Mesendoderm (in vitro differentiated cells): ENCODE results near the gene SETD3.
A peak's percentile ranks its signal among the peaks of the same experiment; 100 is the strongest.

ENCODE experiments used
- DNase-seq: peaks from one replicate; pipeline ENCODE4 v3.0.0; 2013
- H2AK5ac ChIP-seq: 2 replicates; pipeline ENCODE4 v1.6.1; 2013; ENCODE audit warnings: low read length, inconsistent platforms
- H2BK120ac ChIP-seq: 2 replicates; pipeline ENCODE4 v1.6.1; 2013; ENCODE audit warnings: low read depth, mild to moderate bottlenecking, low read length, moderate library complexity, mixed read lengths
- H2BK15ac ChIP-seq: replicated peaks from 2 replicates; pipeline ENCODE4 v1.6.1; 2013; ENCODE audit warnings: low read depth, mild to moderate bottlenecking, moderate library complexity
- H2BK5ac ChIP-seq: 2 replicates; pipeline ENCODE4 v1.6.1; 2013; ENCODE audit warnings: low read length, inconsistent platforms
- H3K18ac ChIP-seq: 2 replicates; pipeline ENCODE4 v1.6.1; 2013; ENCODE audit warnings: mild to moderate bottlenecking, low read length, mixed read lengths
- H3K23ac ChIP-seq: one replicate; pipeline ENCODE4 v1.6.1; 2013; ENCODE audit warnings: low read length
- H3K27ac ChIP-seq: 2 replicates; pipeline ENCODE4 v1.5.1; 2013; ENCODE audit warnings: low read depth, mild to moderate bottlenecking, inconsistent platforms, low read length, moderate library complexity
- H3K27me3 ChIP-seq: 2 replicates; pipeline ENCODE4 v1.6.1; 2013; ENCODE audit warnings: low read length, control low read depth, mild to moderate bottlenecking, inconsistent platforms; ENCODE audit not compliant: insufficient read depth, poor library complexity
- H3K36me3 ChIP-seq: 2 replicates; pipeline ENCODE4 v1.6.1; 2013; ENCODE audit warnings: low read length, inconsistent platforms; ENCODE audit not compliant: control insufficient read depth, insufficient read depth
- H3K4ac ChIP-seq: one replicate; pipeline ENCODE4 v1.6.1; 2013; ENCODE audit warnings: low read depth, mild to moderate bottlenecking, low read length, moderate library complexity
- H3K4me1 ChIP-seq: 2 replicates; pipeline ENCODE4 v1.6.1; 2013; ENCODE audit warnings: low read depth, low read length, inconsistent platforms; ENCODE audit not compliant: control insufficient read depth
- H3K4me2 ChIP-seq: 2 replicates; pipeline ENCODE4 v1.6.1; 2013; ENCODE audit warnings: low read length
- H3K4me3 ChIP-seq: 2 replicates; pipeline ENCODE4 v1.5.1; 2013; ENCODE audit warnings: mild to moderate bottlenecking, low read length
- H3K56ac ChIP-seq: one replicate; pipeline ENCODE4 v1.6.1; 2013; ENCODE audit warnings: low read length
- H3K79me1 ChIP-seq: 2 replicates; pipeline ENCODE4 v1.6.1; 2013; ENCODE audit warnings: low read length, inconsistent platforms
- H3K79me2 ChIP-seq: 2 replicates; pipeline ENCODE4 v1.6.1; 2013; ENCODE audit warnings: mild to moderate bottlenecking, low read length; ENCODE audit not compliant: control insufficient read depth, insufficient read depth
- H3K9ac ChIP-seq: 2 replicates; pipeline ENCODE4 v1.6.1; 2013; ENCODE audit warnings: low read length, inconsistent platforms
- H4K5ac ChIP-seq: one replicate; pipeline ENCODE4 v1.6.1; 2013; ENCODE audit warnings: low read length
- H4K8ac ChIP-seq: one replicate; pipeline ENCODE4 v1.6.1; 2013; ENCODE audit warnings: low read depth, mild to moderate bottlenecking, control low read depth, low read length, moderate library complexity
- WGBS: extraction: QIAGEN DNeasy Blood & Tissue Kit; methylation state at CpG from one replicate; pipeline ENCODE4 v1.1.7; 2013; ENCODE audit warnings: low lambda C conversion rate, missing lambda C conversion rate; ENCODE audit not compliant: insufficient coverage; ENCODE audit errors: extremely low coverage; 5-methylcytosine and 5-hydroxymethylcytosine counted together

SETD3 gene

DNA sequence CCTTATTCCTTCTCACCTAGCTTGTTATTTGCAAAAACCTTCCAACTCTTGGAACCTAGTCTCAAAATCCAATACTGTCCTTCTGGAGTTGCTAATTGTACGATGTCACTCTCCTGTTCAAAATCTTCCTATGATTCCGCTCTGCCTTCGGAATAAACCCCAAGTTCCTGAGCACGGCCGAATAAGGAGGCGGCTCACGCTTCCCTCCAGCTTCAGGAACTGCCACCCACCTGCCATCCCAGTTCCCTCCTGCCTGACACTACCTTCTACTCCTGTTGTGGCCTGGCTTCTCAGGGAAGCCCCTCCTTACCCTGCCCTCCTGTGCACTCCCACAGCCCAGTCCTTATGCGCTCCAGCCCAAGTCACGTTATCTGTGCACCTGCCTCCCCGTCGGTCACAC is 73.2 kb downstream of the SETD3 start:
- WGBS: no CpG with 5 or more reads among the region's 11 CpGs
- Histone ChIP-seq H3K36me3 (peaks cover 4% of the 10 kb centered on the region), H4K8ac (no peak overlapping the region)

DNA sequence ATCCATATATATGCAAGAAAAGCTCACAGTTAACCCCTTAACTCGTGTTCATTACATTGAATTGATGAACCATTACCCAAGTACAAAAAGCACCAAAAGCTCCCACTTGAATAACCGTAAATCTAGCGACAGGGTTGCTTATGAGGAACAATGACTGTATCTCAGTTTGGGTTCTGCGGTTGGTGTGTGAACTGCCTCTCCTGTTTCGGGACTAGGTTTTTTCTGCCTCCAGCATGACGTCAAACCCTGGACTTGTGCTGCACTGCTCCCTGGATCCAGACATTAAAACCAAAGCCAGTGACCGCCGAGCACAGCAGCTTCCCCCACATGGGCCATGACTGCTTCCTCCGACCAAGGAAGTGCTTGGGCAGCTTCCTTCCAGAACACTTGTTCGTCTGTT is 77.7 kb downstream of the SETD3 start:
- no peak overlapping the region for H3K4ac ChIP-seq
- no peak overlapping the region for H3K23ac ChIP-seq
- H3K79me2 ChIP-seq: no peaks in the 10 kb centered on the region
- H3K79me1 ChIP-seq: no peaks in the 10 kb centered on the region
- H3K27ac ChIP-seq: no peak overlapping the region
- no peak overlapping the region for H2AK5ac ChIP-seq
- no peaks in the 10 kb centered on the region for H3K27me3 ChIP-seq
- H3K4me2 ChIP-seq: no peak overlapping the region
- H2BK15ac ChIP-seq: no peak overlapping the region
- no peaks in the 10 kb centered on the region for H3K4me1 ChIP-seq
- no CpG with 5 or more reads among the region's 10 CpGs for WGBS
- no peak overlapping the region for H3K9ac ChIP-seq
- no peak overlapping the region for H4K8ac ChIP-seq
- no peak overlapping the region for H3K18ac ChIP-seq
- no peak overlapping the region for H2BK5ac ChIP-seq
- no peak overlapping the region for H3K4me3 ChIP-seq
- DNase-seq: no peak
- no peak overlapping the region for H2BK120ac ChIP-seq
- H4K5ac ChIP-seq: no peak overlapping the region
- H3K56ac ChIP-seq: no peak overlapping the region
- H3K36me3 ChIP-seq: peaks cover 7% of the 10 kb centered on the region

More for the DNA sequence above, 73.2 kb downstream of the SETD3 start:
- Histone ChIP-seq H3K4me3 (no peak overlapping the region), H4K5ac (no peak overlapping the region), H3K9ac (no peak overlapping the region), H3K79me1 (no peaks in the 10 kb centered on the region), H2BK5ac (no peak overlapping the region), H3K27ac (no peak overlapping the region), H3K4me1 (no peaks in the 10 kb centered on the region), H3K4me2 (no peak overlapping the region), H3K18ac (no peak overlapping the region), H3K27me3 (no peaks in the 10 kb centered on the region), H3K4ac (no peak overlapping the region), H3K23ac (no peak overlapping the region), H3K56ac (no peak overlapping the region), H2BK15ac (no peak overlapping the region), H2AK5ac (no peak overlapping the region), H2BK120ac (no peak overlapping the region), H3K79me2 (no peaks in the 10 kb centered on the region)
- DNase-seq: no peak

DNA sequence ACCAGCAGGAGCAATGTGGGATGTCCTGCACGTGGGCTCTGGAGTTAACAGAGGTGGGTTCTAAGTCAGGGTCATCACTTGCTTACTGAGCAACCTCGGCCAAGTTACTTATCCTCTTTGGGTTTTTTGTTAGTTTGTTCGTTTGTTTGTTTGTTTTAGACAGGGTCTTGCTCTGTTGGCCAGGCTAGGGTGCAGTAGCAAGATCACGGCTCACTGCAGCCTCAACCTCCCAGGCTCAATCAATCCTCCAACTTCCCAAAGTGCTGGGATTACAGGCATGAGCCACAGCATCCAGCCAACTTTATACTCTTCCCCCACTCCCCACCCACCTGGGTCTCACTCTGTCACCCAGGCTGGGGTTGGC is 78.4 kb downstream of the SETD3 start:
- H2AK5ac ChIP-seq: no peak overlapping the region
- H3K18ac ChIP-seq: no peak overlapping the region
- H2BK120ac ChIP-seq: no peak overlapping the region
- no peaks in the 10 kb centered on the region for H3K4me1 ChIP-seq
- no peak overlapping the region for H3K23ac ChIP-seq
- no peak overlapping the region for H3K9ac ChIP-seq
- H3K4ac ChIP-seq: no peak overlapping the region
- no peak overlapping the region for H2BK5ac ChIP-seq
- H2BK15ac ChIP-seq: no peak overlapping the region
- no peak for DNase-seq
- H3K27ac ChIP-seq: no peak overlapping the region
- H3K4me3 ChIP-seq: no peak overlapping the region
- H3K27me3 ChIP-seq: no peaks in the 10 kb centered on the region
- no peaks in the 10 kb centered on the region for H3K79me2 ChIP-seq
- no peaks in the 10 kb centered on the region for H3K79me1 ChIP-seq
- H3K56ac ChIP-seq: no peak overlapping the region
- WGBS: no CpG with 5 or more reads among the region's 4 CpGs
- H3K4me2 ChIP-seq: no peak overlapping the region
- H4K8ac ChIP-seq: no peak overlapping the region
- H4K5ac ChIP-seq: no peak overlapping the region
- H3K36me3 ChIP-seq: peaks cover 7% of the 10 kb centered on the region

DNA sequence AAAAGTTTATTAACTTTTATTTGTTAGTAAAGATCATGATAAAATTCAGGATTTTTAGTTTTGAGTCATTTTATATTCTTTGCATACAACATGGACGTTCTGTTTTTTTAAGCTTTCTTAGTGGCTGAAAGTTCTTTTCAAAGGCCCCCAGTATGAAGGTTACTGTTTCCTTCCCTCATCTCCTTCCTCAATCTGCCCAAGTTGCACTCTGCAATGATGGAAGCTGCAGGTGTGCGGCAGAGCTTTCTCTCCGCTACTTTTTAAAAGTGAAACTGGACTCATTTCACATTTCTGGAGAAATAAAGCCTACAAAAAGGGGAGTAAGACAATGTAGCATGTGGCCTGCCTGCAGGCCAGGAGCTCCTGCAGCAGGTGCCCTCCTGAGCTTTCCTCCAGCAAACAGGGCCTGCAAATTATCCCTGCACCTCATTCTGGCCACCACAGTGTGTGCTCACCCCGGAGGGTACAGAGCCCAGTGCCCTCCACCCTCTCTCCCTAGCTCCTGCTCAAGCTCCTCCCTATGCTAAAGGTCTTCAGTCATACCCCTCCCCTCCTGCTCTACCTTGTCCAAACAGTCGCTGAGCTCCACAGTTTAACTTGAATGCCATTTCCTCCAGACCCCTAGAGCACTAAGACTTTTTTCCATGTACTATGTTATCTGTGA is 78.9 kb downstream of the SETD3 start:
- Histone ChIP-seq H4K5ac (no peak overlapping the region), H3K23ac (no peak overlapping the region), H3K18ac (no peak overlapping the region), H3K27me3 (no peaks in the 10 kb centered on the region), H3K4me1 (no peaks in the 10 kb centered on the region), H3K79me1 (no peaks in the 10 kb centered on the region), H3K36me3 (peaks cover 7% of the 10 kb centered on the region), H2BK15ac (no peak overlapping the region), H3K4me2 (no peak overlapping the region), H2BK5ac (no peak overlapping the region), H3K4ac (no peak overlapping the region), H2AK5ac (no peak overlapping the region), H3K56ac (no peak overlapping the region), H3K4me3 (no peak overlapping the region), H3K9ac (no peak overlapping the region), H3K79me2 (no peaks in the 10 kb centered on the region), H4K8ac (no peak overlapping the region), H2BK120ac (no peak overlapping the region), H3K27ac (peak overlapping the region; percentile 37)
- WGBS: no CpG with 5 or more reads among the region's 5 CpGs
- DNase-seq: no peak

- no peaks in the 10 kb centered on the region for H3K79me2 ChIP-seq
- H2BK120ac ChIP-seq: no peak overlapping the region
- H3K23ac ChIP-seq: no peak overlapping the region
- H3K27ac ChIP-seq: no peak overlapping the region
- H4K8ac ChIP-seq: no peak overlapping the region
- H3K4me3 ChIP-seq: no peak overlapping the region
- no peak overlapping the region for H3K4ac ChIP-seq
- no peak overlapping the region for H2BK15ac ChIP-seq
- no peak overlapping the region for H3K18ac ChIP-seq
- H3K56ac ChIP-seq: no peak overlapping the region
- no peak for DNase-seq
- no peak overlapping the region for H3K9ac ChIP-seq
- no peak overlapping the region for H2BK5ac ChIP-seq
- no peak overlapping the region for H4K5ac ChIP-seq
- no peak overlapping the region for H3K4me2 ChIP-seq
- no peaks in the 10 kb centered on the region for H3K4me1 ChIP-seq
- peaks cover 7% of the 10 kb centered on the region for H3K36me3 ChIP-seq
- H2AK5ac ChIP-seq: no peak overlapping the region
- H3K27me3 ChIP-seq: no peaks in the 10 kb centered on the region
- H3K79me1 ChIP-seq: no peaks in the 10 kb centered on the region
- WGBS: no CpG with 5 or more reads among the region's 4 CpGs
These were observed 79.4 kb downstream of the SETD3 start for GRCh38 chr14:99401211-99401610.

GRCh38 chr14:99397698-99398097 is 83.0 kb downstream of the SETD3 start:
- no peaks in the 10 kb centered on the region for H3K27me3 ChIP-seq
- no peak overlapping the region for H3K23ac ChIP-seq

More at GRCh38 chr14:99397698-99398097, 83.0 kb downstream of the SETD3 start:
- Histone ChIP-seq H3K4me3 (no peak overlapping the region), H3K79me1 (no peaks in the 10 kb centered on the region), H3K27ac (no peak overlapping the region), H3K9ac (no peak overlapping the region), H2BK5ac (no peak overlapping the region), H3K4me2 (no peak overlapping the region), H3K4me1 (peaks cover 7% of the 10 kb centered on the region), H3K79me2 (no peaks in the 10 kb centered on the region), H2BK15ac (no peak overlapping the region), H3K4ac (no peak overlapping the region), H3K56ac (no peak overlapping the region), H3K18ac (no peak overlapping the region), H4K5ac (no peak overlapping the region), H3K36me3 (peaks cover 4% of the 10 kb centered on the region), H4K8ac (no peak overlapping the region), H2BK120ac (no peak overlapping the region), H2AK5ac (no peak overlapping the region)
- no CpG with 5 or more reads among the region's 2 CpGs for WGBS
- DNase-seq: no peak
